ENCODE results near the gene MAP1S. TPM values are rescaled to one million over a fixed set of nuclear protein-coding genes. Genes with fewer than 3 reads are reported as not detected.

Gene MAP1S
- total and polyA plus RNA-seq, 2 of the 8 experiments (the other 6 are each of a cell fraction or from before 2014, with no cell fraction given): 66.7 to 115 TPM

DNA sequence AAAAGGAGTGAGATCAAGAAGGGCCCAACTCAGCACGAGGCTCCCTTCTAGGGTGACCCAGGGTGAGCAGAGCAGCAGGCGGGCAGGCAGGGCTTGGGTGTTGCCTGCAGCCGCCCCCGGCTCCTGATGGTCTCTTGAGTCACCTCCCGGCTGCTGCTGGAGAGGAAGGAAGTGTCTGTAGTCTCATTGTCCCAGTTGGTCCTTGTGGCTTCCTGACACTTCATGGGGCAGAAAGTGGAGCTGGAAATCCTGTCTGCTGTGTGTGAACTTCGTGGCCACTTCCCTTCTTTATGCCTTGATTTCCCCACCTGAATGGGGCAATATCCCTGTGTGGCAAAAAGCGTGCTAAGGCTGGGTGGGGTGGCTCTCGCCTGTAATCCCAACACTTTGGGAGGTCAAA, 2.5 kb downstream of the MAP1S start:
- Histone ChIP-seq H2AK5ac (ENCODE audit: low read depth, low read length) (no peak overlapping the region), H3K4me3 (ENCODE audit: extremely low read depth in 1 of 4, insufficient read depth in 2 of 4, low read depth in 3 of 4, low read length in 4 of 4) (no peak overlapping the region), H2BK15ac (ENCODE audit: low read length) (no peak overlapping the region), H3K18ac (ENCODE audit: extremely low read depth, low read length) (no peak overlapping the region), H3K23ac (ENCODE audit: insufficient read length) (no peak overlapping the region), H2BK12ac (ENCODE audit: low read depth, low read length) (no peak overlapping the region), H3K27ac (ENCODE audit: low read depth, low read length) (no peak overlapping the region), H3K79me2 (ENCODE audit: control insufficient read depth in 1 of 2, insufficient read depth in 2 of 2, low read length in 2 of 2) (peaks cover 17 to 32% of the 10 kb centered on the region in 2 experiments), H3K79me1 (ENCODE audit: low read depth, low read length) (peaks cover 14% of the 10 kb centered on the region; the same call in 1 of the 2 replicates), H3K4me2 (ENCODE audit: insufficient read depth in 1 of 2, low read depth in 2 of 2, low read length in 2 of 2) (no peak overlapping the region; a peak in 1 of 4 replicates), H3K14ac (ENCODE audit: insufficient read length) (no peak overlapping the region), H4K8ac (ENCODE audit: extremely low read depth, insufficient read depth, low read length) (no peak overlapping the region), H4K20me1 (replicated peaks in 1 of 2; ENCODE audit: control insufficient read depth in 1 of 2, insufficient read depth in 2 of 2, low read length in 2 of 2) (peaks cover 17 to 31% of the 10 kb centered on the region in 2 experiments), H4K5ac (ENCODE audit: insufficient read length, low read depth, low read length) (no peak overlapping the region), H3K23me2 (ENCODE audit: low read depth, low read length) (peaks cover 9% of the 10 kb centered on the region; the same call in 1 of the 2 replicates), H3K27me3 (replicated peaks in 1 of 4; ENCODE audit: control insufficient read depth in 3 of 4, extremely low read depth in 1 of 4, insufficient read depth in 3 of 4, low read length in 3 of 4) (no peaks in the 10 kb centered on the region), H3K4me1 (replicated peaks in 1 of 4; ENCODE audit: control insufficient read depth in 3 of 4, insufficient read depth in 4 of 4, low read length in 3 of 4) (peaks cover 4 to 13% (median 6%) of the 10 kb centered on the region in 4 experiments), H3K9me3 (ENCODE audit: insufficient read depth in 2 of 2, low read depth in 1 of 2, low read length in 1 of 2) (no peaks in the 10 kb centered on the region), H2BK5ac (ENCODE audit: low read depth, low read length) (no peak overlapping the region), H3K36me3 (ENCODE audit: control insufficient read depth in 2 of 4, insufficient read depth in 4 of 4, low read length in 3 of 4) (peaks cover 8 to 28% (median 18%) of the 10 kb centered on the region in 4 experiments), H3K4ac (replicated peaks; ENCODE audit: insufficient read length, low read depth, low read length) (no peak overlapping the region), H2AFZ (ENCODE audit: low read length) (no peak overlapping the region), H4K91ac (replicated peaks; ENCODE audit: insufficient read length, low read length) (no peak overlapping the region), H2BK120ac (replicated peaks; ENCODE audit: low read depth, low read length) (no peak overlapping the region), H3K9ac (replicated peaks in 1 of 4; ENCODE audit: extremely low read depth in 1 of 4, low read depth in 3 of 4, low read length in 3 of 4) (no peak overlapping the region), H2BK20ac (ENCODE audit: low read length) (no peak overlapping the region), H3K56ac (replicated peaks; ENCODE audit: insufficient read length, low read depth, low read length) (no peak overlapping the region)
- no peak for DNase-seq (ENCODE audit: low read depth in 1 of 2, low spot score in 2 of 2)
- ChIA-PET CTCF (ENCODE audit: partially characterized antibody) (interaction anchor here (0.5 to 6.8 kb wide), 7 partner anchors 10 to 326 kb away, joined by 3 to 78 read pairs (median 4); no protein-coding TSS in a partner anchor), POLR2A (ENCODE audit: partially characterized antibody) (interaction anchor here (0.6 to 1.5 kb wide), 4 partner anchors 9 to 45 kb away, joined by 3 to 5 read pairs (median 4); no protein-coding TSS in a partner anchor)
- 75% methylated on average over 8 of the region's 8 CpGs; no CpG with 5 or more reads in 1 of the 2 experiments for WGBS, 2 experiments (ENCODE audit: extremely low coverage in 1 of 2, insufficient coverage in 1 of 2, insufficient read length in 1 of 2, insufficient replicate concordance in 2 of 2, low coverage in 1 of 2, low lambda C conversion rate in 2 of 2, missing lambda C conversion rate in 1 of 2)
- FAIRE-seq: no peak
- TF ChIP-seq, protein P1, sequence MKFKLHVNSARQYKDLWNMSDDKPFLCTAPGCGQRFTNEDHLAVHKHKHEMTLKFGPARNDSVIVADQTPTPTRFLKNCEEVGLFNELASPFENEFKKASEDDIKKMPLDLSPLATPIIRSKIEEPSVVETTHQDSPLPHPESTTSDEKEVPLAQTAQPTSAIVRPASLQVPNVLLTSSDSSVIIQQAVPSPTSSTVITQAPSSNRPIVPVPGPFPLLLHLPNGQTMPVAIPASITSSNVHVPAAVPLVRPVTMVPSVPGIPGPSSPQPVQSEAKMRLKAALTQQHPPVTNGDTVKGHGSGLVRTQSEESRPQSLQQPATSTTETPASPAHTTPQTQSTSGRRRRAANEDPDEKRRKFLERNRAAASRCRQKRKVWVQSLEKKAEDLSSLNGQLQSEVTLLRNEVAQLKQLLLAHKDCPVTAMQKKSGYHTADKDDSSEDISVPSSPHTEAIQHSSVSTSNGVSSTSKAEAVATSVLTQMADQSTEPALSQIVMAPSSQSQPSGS (IDR thresholded peaks at IDR 0.05; ENCODE audit: low read length): no peak
- TF ChIP-seq EGR1 (IDR thresholded peaks at IDR 0.05; ENCODE audit: borderline replicate concordance, low read depth, low read length) (no peak), JUN (IDR thresholded peaks at IDR 0.05; ENCODE audit: low read depth, low read length) (no peak), ZNF274 (IDR thresholded peaks at IDR 0.05; ENCODE audit: borderline replicate concordance, extremely low read depth, low read length) (no peak), RBBP5 (IDR thresholded peaks at IDR 0.05; ENCODE audit: borderline replicate concordance, low read depth, low read length) (no peak), KDM4A (IDR thresholded peaks at IDR 0.05; ENCODE audit: low read depth, low read length, severe bottlenecking) (no peak), RFX5 (IDR thresholded peaks at IDR 0.05; ENCODE audit: borderline replicate concordance, low read depth, low read length) (no peak), RAD21 (IDR thresholded peaks at IDR 0.05 in 1 of 2, conservative IDR thresholded peaks at IDR 0.05 in 1 of 2; ENCODE audit: low read depth in 2 of 2, low read length in 2 of 2) (no peak), SIX5 (IDR thresholded peaks at IDR 0.05; ENCODE audit: low read depth, low read length) (no peak), CBX5 (IDR thresholded peaks at IDR 0.05; ENCODE audit: low read depth, low read length) (no peak), SIRT6 (IDR thresholded peaks at IDR 0.05; ENCODE audit: low read length) (no peak), PHF8 (conservative IDR thresholded peaks at IDR 0.05; ENCODE audit: low read depth, low read length) (no peak)
